Activated CD4-positive, alpha-beta T cell treated with anti-CD3 and anti-CD28 coated beads, Interleukin-2, amount 50 U/mL, for 48 hours (primary cell): ENCODE data around the gene SMLR1.
"Not testable (repeated sequence)": the region's sequence is repeated elsewhere in the genome, so short reads cannot be mapped to it uniquely, and the experiment has no call there.

ENCODE experiments used
- DNase-seq, 2 experiments: peaks; one replicate each; pipeline ENCODE4 v3.0.0-alpha.2; 2020

Gene SMLR1

GRCh38 chr6:130827247-130828149 lies at the start of gene SMLR1:
Gene SMLR1, plus strand, starts transcription at chr6:130827406. Its CDS starts 8 bp downstream, at chr6:130827414.
- DNase-seq: no peak

GRCh38 chr6:130778946-130779657 lies 48.1 kb upstream of the SMLR1 start:
- DNase-seq: no peak

GRCh38 chr6:130779658-130780033 lies 47.6 kb upstream of the SMLR1 start:
- no peak for DNase-seq

GRCh38 chr6:130780122-130780521 lies 47.1 kb upstream of the SMLR1 start:
- DNase-seq: no peak

- DNase-seq: no peak
Measured at GRCh38 chr6:130781557-130781956, 45.6 kb upstream of the SMLR1 start.

- no peak for DNase-seq
Measured at GRCh38 chr6:130783416-130784107, 43.6 kb upstream of the SMLR1 start.

- no peak for DNase-seq
Measured at GRCh38 chr6:130787726-130788500, 39.3 kb upstream of the SMLR1 start.

- DNase-seq: no peak
Measured at GRCh38 chr6:130788954-130789353, 38.3 kb upstream of the SMLR1 start.

- no peak for DNase-seq
Measured at GRCh38 chr6:130794010-130794697, 33.1 kb upstream of the SMLR1 start.

- no peak for DNase-seq
Measured at GRCh38 chr6:130794738-130795137, 32.5 kb upstream of the SMLR1 start.

- no peak for DNase-seq
Measured at GRCh38 chr6:130796313-130796905, 30.8 kb upstream of the SMLR1 start.

- DNase-seq: no peak
Measured at GRCh38 chr6:130797061-130797460, 30.1 kb upstream of the SMLR1 start.

- DNase-seq: not testable (repeated sequence)
Measured at GRCh38 chr6:130801368-130801767, 25.8 kb upstream of the SMLR1 start.

GRCh38 chr6:130810307-130811030 lies 16.7 kb upstream of the SMLR1 start:
- DNase-seq: no peak

GRCh38 chr6:130811932-130812331 lies 15.3 kb upstream of the SMLR1 start:
- no peak for DNase-seq

- DNase-seq: no peak
Measured at GRCh38 chr6:130814506-130814905, 12.7 kb upstream of the SMLR1 start.

- DNase-seq: no peak
Measured at GRCh38 chr6:130815200-130816071, 11.8 kb upstream of the SMLR1 start.

GRCh38 chr6:130822736-130823135 lies 4.5 kb upstream of the SMLR1 start:
- no peak for DNase-seq

GRCh38 chr6:130824978-130825694 lies 2.1 kb upstream of the SMLR1 start:
- no peak for DNase-seq
